GM12878 (cell line): ENCODE results near the gene HOXC5. TPM values are rescaled to one million over a fixed set of nuclear protein-coding genes. Genes with fewer than 3 reads are reported as not detected.

Source experiments
- CBX3 ChIP-seq: fragments of 200-600 bp; sonication (generic); IDR thresholded peaks from 2 replicates; pipeline ENCODE4 v1.6.1; 2016; ENCODE audit warnings: low read depth, borderline replicate concordance
- CEBPZ ChIP-seq: fragments of 150-350 bp; IDR thresholded peaks from 2 replicates; pipeline ENCODE4 v1.6.1; 2016; ENCODE audit warnings: low read depth, low read length
- CREM ChIP-seq: IDR thresholded peaks from 2 replicates; pipeline ENCODE4 v1.6.1; 2014; ENCODE audit warnings: antibody characterized with exemption, low read depth
- EGR1 ChIP-seq, 2 experiments: IDR thresholded peaks; 1 replicate in 1 of 2; 2 replicates in 1 of 2; pipeline ENCODE4 v1.6.1; 2011 to 2012; ENCODE audit warnings: low read depth in 2 of 2, low read length in 2 of 2, borderline replicate concordance in 1 of 2, mild to moderate bottlenecking in 1 of 2, moderate library complexity in 1 of 2
- HSF1 ChIP-seq: fragments of 150-350 bp; IDR thresholded peaks from 2 replicates; pipeline ENCODE4 v1.6.1; 2014; ENCODE audit warnings: mild to moderate bottlenecking, low read depth, low read length
- KLF5 ChIP-seq: fragments of 450-650 bp; IDR thresholded peaks from 2 replicates; pipeline ENCODE4 v1.6.1; 2014; ENCODE audit warnings: mild to moderate bottlenecking; ENCODE audit not compliant: partially characterized antibody
- LARP7 ChIP-seq: fragments of 450-650 bp; IDR thresholded peaks from 2 replicates; pipeline ENCODE4 v1.6.1; 2017; ENCODE audit warnings: mild to moderate bottlenecking
- MEF2B ChIP-seq: fragments of 450-650 bp; IDR thresholded peaks from 2 replicates; pipeline ENCODE4 v1.6.1; 2018; ENCODE audit warnings: mild to moderate bottlenecking, moderate library complexity; ENCODE audit not compliant: partially characterized antibody, poor library complexity, severe bottlenecking
- NBN ChIP-seq: fragments of 450-650 bp; IDR thresholded peaks from 2 replicates; pipeline ENCODE4 v1.6.1; 2016
- POLR2AphosphoS5 ChIP-seq: IDR thresholded peaks from 2 replicates; pipeline ENCODE4 v1.6.1; 2011; ENCODE audit warnings: mild to moderate bottlenecking, low read length, inconsistent platforms
- RUNX3 ChIP-seq: IDR thresholded peaks from 2 replicates; pipeline ENCODE4 v1.6.1; 2012; ENCODE audit warnings: low read length, inconsistent platforms
- SMC3 ChIP-seq: IDR thresholded peaks from 2 replicates; pipeline ENCODE4 v1.6.1; 2011; ENCODE audit warnings: low read length, improper control_type of control experiment, borderline replicate concordance
- SP1 ChIP-seq: IDR thresholded peaks from one replicate; pipeline ENCODE4 v1.6.1; 2011; ENCODE audit warnings: low read depth, low read length
- SREBF2 ChIP-seq: IDR thresholded peaks from 2 replicates; pipeline ENCODE4 v1.6.1; 2012; ENCODE audit warnings: mild to moderate bottlenecking, low read length
- STAT3 ChIP-seq: IDR thresholded peaks from 2 replicates; pipeline ENCODE4 v1.6.1; 2011; ENCODE audit warnings: low read depth, low read length, improper control_type of control experiment
- WRNIP1 ChIP-seq: IDR thresholded peaks from 2 replicates; pipeline ENCODE4 v1.6.1; 2011; ENCODE audit warnings: low read depth, low read length, improper control_type of control experiment, borderline replicate concordance
- YY1 ChIP-seq: IDR thresholded peaks from 2 replicates; pipeline ENCODE4 v1.6.1; 2011; ENCODE audit warnings: low read depth, mild to moderate bottlenecking, low read length
- ZBED1 ChIP-seq: IDR thresholded peaks from 2 replicates; pipeline ENCODE4 v1.6.1; 2016; ENCODE audit warnings: borderline replicate concordance
- ZBTB40 ChIP-seq: fragments of 450-650 bp; IDR thresholded peaks from 2 replicates; pipeline ENCODE4 v1.6.1; 2016; ENCODE audit warnings: mild to moderate bottlenecking, moderate library complexity, borderline replicate concordance
- ZNF384 ChIP-seq: IDR thresholded peaks from 2 replicates; pipeline ENCODE4 v1.6.1; 2012; ENCODE audit warnings: low read depth, mild to moderate bottlenecking, low read length, improper control_type of control experiment, borderline replicate concordance
- ZZZ3 ChIP-seq: IDR thresholded peaks from 2 replicates; pipeline ENCODE4 v1.6.1; 2011; ENCODE audit warnings: low read depth; ENCODE audit not compliant: control insufficient read depth, insufficient read length
- polyA plus RNA-seq, 11 experiments: library from polyadenylated mRNA; depleted of rRNA in 4 of 11; unstranded in 6 of 11; stranded (reverse) in 5 of 11; fragments of >200 nt; fragmentation: Nextera tagmentation in 4 of 11; fragmentation: Illumina TruSeq in 1 of 11; extraction: Ambion mirVana in 4 of 11; extraction: Trizol in 1 of 11; gene quantifications; 1 replicate in 1 of 11; 2 replicates in 10 of 11; pipeline versions ENCODE4 v1.2.1 to v1.2.3, GENCODE V29; 2011 to 2016; ENCODE audit warnings: inconsistent platforms in 2 of 11, missing spikeins in 2 of 11, low read depth in 1 of 11
- total RNA-seq, 4 experiments: library from RNA; depleted of rRNA in 3 of 4; stranded (reverse); fragments of >200 nt in 3 of 4; fragmentation: Illumina TruSeq in 1 of 4; extraction: Trizol in 1 of 4; gene quantifications; 2 replicates each; pipeline versions ENCODE4 v1.2.1 to v1.2.3, GENCODE V29; 2013 to 2021

HOXC5 gene
- total and polyA plus RNA-seq, 10 of the 15 experiments (the other 5 are each of a cell fraction or from before 2014, with no cell fraction given), result 0.11 TPM; not detected in 9

- TF ChIP-seq ZBTB40 (no peak), CBX3 (no peak), STAT3 (no peak), HSF1 (no peak), CEBPZ (no peak), CREM (no peak), YY1 (no peak), WRNIP1 (no peak), SMC3 (no peak), ZNF384 (0 out of 2 replicates have a peak, but pooled peaks have one; percentile 15), SREBF2 (no peak), POLR2AphosphoS5 (no peak), RUNX3 (no peak), NBN (no peak; the same call in 1 of the 2 replicates), SP1 (no peak), ZBED1 (no peak), LARP7 (peak; percentile 46; the same call in 1 of the 2 replicates), ZZZ3 (no peak), KLF5 (no peak), MEF2B (no peak), EGR1 (IDR thresholded peaks at IDR 0.05; ENCODE audit: borderline replicate concordance in 1 of 2, low read depth in 2 of 2, low read length in 2 of 2) (no peak)
These were observed 21.2 kb downstream of the HOXC5 start, which contains the start of gene HOXC4 (continued) for GRCh38 chr12:54053751-54054741.
